PFSK-1 (cell line): Measurements from ENCODE around the gene YWHAG.

Source experiments
- SIN3A ChIP-seq: IDR thresholded peaks from 2 replicates; pipeline ENCODE4 v1.6.1; 2012; ENCODE audit warnings: mild to moderate bottlenecking, low read length, moderate library complexity, borderline replicate concordance; ENCODE audit not compliant: insufficient read depth
- TAF1 ChIP-seq: IDR thresholded peaks from 2 replicates; pipeline ENCODE4 v1.6.1; 2012; ENCODE audit warnings: low read length, control low read depth, borderline replicate concordance; ENCODE audit not compliant: insufficient read depth
- TF ChIP-seq, protein P1 (sequence below), 2 experiments: IDR thresholded peaks; 2 replicates each; pipeline versions ENCODE4 v1.6.1 to v1.8.0; 2011 to 2012; ENCODE audit warnings: low read depth in 2 of 2, low read length in 2 of 2, control low read depth in 1 of 2, inconsistent platforms in 1 of 2, mild to moderate bottlenecking in 1 of 2, moderate library complexity in 1 of 2; ENCODE audit not compliant: insufficient read depth in 1 of 2

DNA sequence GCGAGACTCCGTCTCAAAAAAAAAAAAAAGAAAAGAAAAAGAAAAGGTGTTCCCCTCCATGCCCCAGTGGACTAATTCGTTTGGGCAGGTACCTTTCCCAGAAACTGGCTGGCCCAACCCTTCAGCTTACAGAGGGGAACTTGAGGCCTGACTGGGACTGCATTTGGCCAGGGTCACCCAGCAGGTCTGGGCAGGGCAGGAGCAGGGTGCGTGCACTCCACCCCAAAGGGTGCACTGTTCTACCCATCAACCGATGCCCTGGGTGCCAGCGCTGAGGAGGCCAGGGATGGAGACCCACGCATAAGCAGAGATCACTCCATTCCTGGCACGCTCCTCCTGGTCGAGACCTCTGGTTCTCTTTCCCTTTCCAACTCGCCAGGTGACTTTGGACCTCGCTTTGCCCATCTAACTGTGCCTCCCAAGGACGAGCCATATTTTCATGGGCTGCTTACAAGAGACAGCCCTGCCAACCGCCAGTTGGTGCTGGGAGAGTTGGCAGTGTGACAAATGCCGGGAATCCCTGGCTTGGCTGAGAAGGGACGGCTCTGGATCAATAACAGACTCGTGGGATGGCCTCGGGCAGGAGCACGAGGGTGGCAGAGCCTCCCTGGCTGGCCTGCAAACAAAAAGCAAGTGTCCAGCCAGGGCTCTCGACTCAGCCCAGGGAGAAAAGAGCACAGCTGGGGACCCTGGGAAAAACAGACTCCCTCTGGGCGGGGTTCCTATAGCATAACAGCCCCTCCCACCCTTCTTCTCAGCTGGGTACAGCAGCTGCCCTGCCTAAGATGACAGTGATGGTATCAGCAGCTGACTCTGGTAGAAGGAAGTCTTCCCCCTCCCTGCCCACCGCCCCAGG lies 48.5 kb downstream of the YWHAG start:
- TF ChIP-seq TAF1 (no peak), SIN3A (no peak)
- TF ChIP-seq, protein P1, sequence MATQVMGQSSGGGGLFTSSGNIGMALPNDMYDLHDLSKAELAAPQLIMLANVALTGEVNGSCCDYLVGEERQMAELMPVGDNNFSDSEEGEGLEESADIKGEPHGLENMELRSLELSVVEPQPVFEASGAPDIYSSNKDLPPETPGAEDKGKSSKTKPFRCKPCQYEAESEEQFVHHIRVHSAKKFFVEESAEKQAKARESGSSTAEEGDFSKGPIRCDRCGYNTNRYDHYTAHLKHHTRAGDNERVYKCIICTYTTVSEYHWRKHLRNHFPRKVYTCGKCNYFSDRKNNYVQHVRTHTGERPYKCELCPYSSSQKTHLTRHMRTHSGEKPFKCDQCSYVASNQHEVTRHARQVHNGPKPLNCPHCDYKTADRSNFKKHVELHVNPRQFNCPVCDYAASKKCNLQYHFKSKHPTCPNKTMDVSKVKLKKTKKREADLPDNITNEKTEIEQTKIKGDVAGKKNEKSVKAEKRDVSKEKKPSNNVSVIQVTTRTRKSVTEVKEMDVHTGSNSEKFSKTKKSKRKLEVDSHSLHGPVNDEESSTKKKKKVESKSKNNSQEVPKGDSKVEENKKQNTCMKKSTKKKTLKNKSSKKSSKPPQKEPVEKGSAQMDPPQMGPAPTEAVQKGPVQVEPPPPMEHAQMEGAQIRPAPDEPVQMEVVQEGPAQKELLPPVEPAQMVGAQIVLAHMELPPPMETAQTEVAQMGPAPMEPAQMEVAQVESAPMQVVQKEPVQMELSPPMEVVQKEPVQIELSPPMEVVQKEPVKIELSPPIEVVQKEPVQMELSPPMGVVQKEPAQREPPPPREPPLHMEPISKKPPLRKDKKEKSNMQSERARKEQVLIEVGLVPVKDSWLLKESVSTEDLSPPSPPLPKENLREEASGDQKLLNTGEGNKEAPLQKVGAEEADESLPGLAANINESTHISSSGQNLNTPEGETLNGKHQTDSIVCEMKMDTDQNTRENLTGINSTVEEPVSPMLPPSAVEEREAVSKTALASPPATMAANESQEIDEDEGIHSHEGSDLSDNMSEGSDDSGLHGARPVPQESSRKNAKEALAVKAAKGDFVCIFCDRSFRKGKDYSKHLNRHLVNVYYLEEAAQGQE (IDR thresholded peaks at IDR 0.05; ENCODE audit: insufficient read depth in 1 of 2, low read depth in 2 of 2, low read length in 2 of 2): no peak
